COLO829 (cell line): ENCODE data around the gene FHOD3.
A peak's percentile ranks its signal among the peaks of the same experiment; 100 is the strongest.
"Not testable (repeated sequence)": the region's sequence is repeated elsewhere in the genome, so short reads cannot be mapped to it uniquely, and the experiment has no call there.

Experiments used
- DNase-seq: peaks from one replicate; pipeline ENCODE4 v3.0.0; 2012; ENCODE audit warnings: low spot score

The FHOD3 gene

GRCh38 chr18:36350839-36351469, 53.4 kb downstream of the FHOD3 start:
- no peak for DNase-seq

GRCh38 chr18:36352384-36352783, 54.9 kb downstream of the FHOD3 start:
- DNase-seq = peak; percentile 20

- no peak for DNase-seq
Measured at GRCh38 chr18:36354989-36355388, 57.5 kb downstream of the FHOD3 start.

GRCh38 chr18:36355511-36355910, 58.0 kb downstream of the FHOD3 start:
- DNase-seq = no peak

- not testable (repeated sequence) for DNase-seq
Measured at GRCh38 chr18:36356741-36357140, 59.2 kb downstream of the FHOD3 start.

- no peak for DNase-seq
Measured at GRCh38 chr18:36358141-36358540, 60.6 kb downstream of the FHOD3 start.

- DNase-seq = no peak
Measured at GRCh38 chr18:36360256-36360909, 62.9 kb downstream of the FHOD3 start.

- DNase-seq = no peak
Measured at GRCh38 chr18:36364911-36365624, 67.6 kb downstream of the FHOD3 start.

- no peak for DNase-seq
Measured at GRCh38 chr18:36365836-36366775, 68.6 kb downstream of the FHOD3 start.

GRCh38 chr18:36366994-36367839, 69.7 kb downstream of the FHOD3 start:
- DNase-seq = peak; percentile 31

GRCh38 chr18:36368889-36369288, 71.4 kb downstream of the FHOD3 start:
- no peak for DNase-seq

GRCh38 chr18:36372903-36373311, 75.4 kb downstream of the FHOD3 start:
- no peak for DNase-seq

GRCh38 chr18:36374262-36374661, 76.7 kb downstream of the FHOD3 start:
- DNase-seq = no peak

GRCh38 chr18:36375118-36375517, 77.6 kb downstream of the FHOD3 start:
- no peak for DNase-seq

- peak; percentile 68 for DNase-seq
Measured at GRCh38 chr18:36376361-36376760, 78.8 kb downstream of the FHOD3 start.

- no peak for DNase-seq
Measured at GRCh38 chr18:36377626-36378025, 80.1 kb downstream of the FHOD3 start.

- DNase-seq = no peak
Measured at GRCh38 chr18:36378205-36378604, 80.7 kb downstream of the FHOD3 start.

- DNase-seq = no peak
Measured at GRCh38 chr18:36379435-36379984, 82.0 kb downstream of the FHOD3 start.

- DNase-seq = no peak
Measured at GRCh38 chr18:36380173-36380827, 82.8 kb downstream of the FHOD3 start.

GRCh38 chr18:36381075-36381474, 83.6 kb downstream of the FHOD3 start:
- no peak for DNase-seq
